Suprapubic skin (tissue), 4 donors: ENCODE results near the gene SLC39A2.

Source experiments
- EP300 ChIP-seq: sonication (generic); formaldehyde crosslinking; IDR thresholded peaks from one replicate; pipeline ENCODE4 v1.6.1; 2017; ENCODE audit warnings: antibody characterized with exemption
- POLR2AphosphoS5 ChIP-seq, 3 donors: sonication (generic); formaldehyde crosslinking; IDR thresholded peaks; one replicate each; pipeline ENCODE4 v1.6.1; 2017; ENCODE audit warnings: antibody characterized with exemption in 3 of 3
- TF ChIP-seq, protein P1 (sequence below), 2 donors: fragments of 200-600 bp in 1 of 2; fragments of 450-650 bp in 1 of 2; sonication (generic) in 1 of 2; IDR thresholded peaks; one replicate each; pipeline ENCODE4 v1.5.1; 2016 to 2019; ENCODE audit warnings: antibody characterized with exemption in 2 of 2, mild to moderate bottlenecking in 1 of 2, moderate library complexity in 1 of 2

DNA sequence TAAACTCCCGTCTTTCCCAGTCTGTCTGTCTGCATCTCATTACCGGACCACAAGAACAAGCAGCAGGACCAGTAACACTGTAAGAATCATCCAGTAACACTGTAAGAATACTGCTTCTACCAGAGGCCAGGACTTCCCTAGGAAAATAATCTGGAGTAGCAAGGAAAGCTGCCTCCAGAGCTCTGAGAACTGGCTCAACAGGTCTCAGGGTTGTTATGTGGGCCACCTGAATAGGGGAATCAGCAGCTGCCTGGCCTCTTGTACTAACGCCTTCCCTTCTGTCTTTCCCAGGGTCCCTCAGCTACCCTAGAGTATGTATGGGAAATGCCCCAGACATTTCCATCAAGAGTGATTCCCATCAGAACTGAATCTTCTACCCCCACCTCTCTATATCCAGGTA is 954 bp upstream of the SLC39A2 start:
- TF ChIP-seq, protein P1, sequence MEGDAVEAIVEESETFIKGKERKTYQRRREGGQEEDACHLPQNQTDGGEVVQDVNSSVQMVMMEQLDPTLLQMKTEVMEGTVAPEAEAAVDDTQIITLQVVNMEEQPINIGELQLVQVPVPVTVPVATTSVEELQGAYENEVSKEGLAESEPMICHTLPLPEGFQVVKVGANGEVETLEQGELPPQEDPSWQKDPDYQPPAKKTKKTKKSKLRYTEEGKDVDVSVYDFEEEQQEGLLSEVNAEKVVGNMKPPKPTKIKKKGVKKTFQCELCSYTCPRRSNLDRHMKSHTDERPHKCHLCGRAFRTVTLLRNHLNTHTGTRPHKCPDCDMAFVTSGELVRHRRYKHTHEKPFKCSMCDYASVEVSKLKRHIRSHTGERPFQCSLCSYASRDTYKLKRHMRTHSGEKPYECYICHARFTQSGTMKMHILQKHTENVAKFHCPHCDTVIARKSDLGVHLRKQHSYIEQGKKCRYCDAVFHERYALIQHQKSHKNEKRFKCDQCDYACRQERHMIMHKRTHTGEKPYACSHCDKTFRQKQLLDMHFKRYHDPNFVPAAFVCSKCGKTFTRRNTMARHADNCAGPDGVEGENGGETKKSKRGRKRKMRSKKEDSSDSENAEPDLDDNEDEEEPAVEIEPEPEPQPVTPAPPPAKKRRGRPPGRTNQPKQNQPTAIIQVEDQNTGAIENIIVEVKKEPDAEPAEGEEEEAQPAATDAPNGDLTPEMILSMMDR (IDR thresholded peaks at IDR 0.05) = no peak
- TF ChIP-seq EP300 (no peak), POLR2AphosphoS5 (IDR thresholded peaks at IDR 0.05) (no peak)
